ENCODE measurements around the gene TPH1. TPM values are rescaled to one million over a fixed set of nuclear protein-coding genes. Genes with fewer than 3 reads are reported as not detected.

The TPH1 gene
- total and polyA plus RNA-seq, 9 of the 15 experiments (the other 6 are each of a cell fraction or from before 2014, with no cell fraction given), result 0.04 to 0.29 (median 0.17) TPM

- TF ChIP-seq ESRRA (IDR thresholded peaks at IDR 0.05; ENCODE audit: borderline replicate concordance, low read depth) (peak; percentile 64; the same call in 1 of the 2 replicates), ZNF639 (CRISPR knock-in tag; conservative IDR thresholded peaks at IDR 0.05 in 1 of 2, IDR thresholded peaks at IDR 0.05 in 1 of 2) (peak in 1 of 2 experiments; percentile 92; a peak in 2 of 4 replicates), ZFP36 (IDR thresholded peaks at IDR 0.05; ENCODE audit: low read depth, low read length, partially characterized antibody) (no peak), KLF13 (tag; IDR thresholded peaks at IDR 0.05; ENCODE audit: borderline replicate concordance, low read depth) (peak; percentile 59; the same call in 1 of the 2 replicates), NR2C2 (CRISPR knock-in tag; IDR thresholded peaks at IDR 0.05) (no peak), NR2C2 (tag; IDR thresholded peaks at IDR 0.05) (peak; percentile 51), ZC3H11A (IDR thresholded peaks at IDR 0.05; ENCODE audit: low read depth, low read length) (no peak), PCBP2 (IDR thresholded peaks at IDR 0.05; ENCODE audit: low read depth, low read length, poor library complexity, severe bottlenecking) (no peak), ZFP30 (CRISPR knock-in tag; IDR thresholded peaks at IDR 0.05; ENCODE audit: borderline replicate concordance) (no peak), NCOA6 (IDR thresholded peaks at IDR 0.05) (no peak), ZBTB17 (CRISPR knock-in tag; IDR thresholded peaks at IDR 0.05) (0 out of 2 replicates have a peak, but pooled peaks have one; percentile 35), L3MBTL2 (IDR thresholded peaks at IDR 0.05) (peak; percentile 69)
- TF ChIP-seq, protein P1, sequence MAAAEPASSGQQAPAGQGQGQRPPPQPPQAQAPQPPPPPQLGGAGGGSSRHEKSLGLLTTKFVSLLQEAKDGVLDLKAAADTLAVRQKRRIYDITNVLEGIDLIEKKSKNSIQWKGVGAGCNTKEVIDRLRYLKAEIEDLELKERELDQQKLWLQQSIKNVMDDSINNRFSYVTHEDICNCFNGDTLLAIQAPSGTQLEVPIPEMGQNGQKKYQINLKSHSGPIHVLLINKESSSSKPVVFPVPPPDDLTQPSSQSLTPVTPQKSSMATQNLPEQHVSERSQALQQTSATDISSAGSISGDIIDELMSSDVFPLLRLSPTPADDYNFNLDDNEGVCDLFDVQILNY (CRISPR knock-in tag; IDR thresholded peaks at IDR 0.05), result no peak
- TF ChIP-seq, protein P2, sequence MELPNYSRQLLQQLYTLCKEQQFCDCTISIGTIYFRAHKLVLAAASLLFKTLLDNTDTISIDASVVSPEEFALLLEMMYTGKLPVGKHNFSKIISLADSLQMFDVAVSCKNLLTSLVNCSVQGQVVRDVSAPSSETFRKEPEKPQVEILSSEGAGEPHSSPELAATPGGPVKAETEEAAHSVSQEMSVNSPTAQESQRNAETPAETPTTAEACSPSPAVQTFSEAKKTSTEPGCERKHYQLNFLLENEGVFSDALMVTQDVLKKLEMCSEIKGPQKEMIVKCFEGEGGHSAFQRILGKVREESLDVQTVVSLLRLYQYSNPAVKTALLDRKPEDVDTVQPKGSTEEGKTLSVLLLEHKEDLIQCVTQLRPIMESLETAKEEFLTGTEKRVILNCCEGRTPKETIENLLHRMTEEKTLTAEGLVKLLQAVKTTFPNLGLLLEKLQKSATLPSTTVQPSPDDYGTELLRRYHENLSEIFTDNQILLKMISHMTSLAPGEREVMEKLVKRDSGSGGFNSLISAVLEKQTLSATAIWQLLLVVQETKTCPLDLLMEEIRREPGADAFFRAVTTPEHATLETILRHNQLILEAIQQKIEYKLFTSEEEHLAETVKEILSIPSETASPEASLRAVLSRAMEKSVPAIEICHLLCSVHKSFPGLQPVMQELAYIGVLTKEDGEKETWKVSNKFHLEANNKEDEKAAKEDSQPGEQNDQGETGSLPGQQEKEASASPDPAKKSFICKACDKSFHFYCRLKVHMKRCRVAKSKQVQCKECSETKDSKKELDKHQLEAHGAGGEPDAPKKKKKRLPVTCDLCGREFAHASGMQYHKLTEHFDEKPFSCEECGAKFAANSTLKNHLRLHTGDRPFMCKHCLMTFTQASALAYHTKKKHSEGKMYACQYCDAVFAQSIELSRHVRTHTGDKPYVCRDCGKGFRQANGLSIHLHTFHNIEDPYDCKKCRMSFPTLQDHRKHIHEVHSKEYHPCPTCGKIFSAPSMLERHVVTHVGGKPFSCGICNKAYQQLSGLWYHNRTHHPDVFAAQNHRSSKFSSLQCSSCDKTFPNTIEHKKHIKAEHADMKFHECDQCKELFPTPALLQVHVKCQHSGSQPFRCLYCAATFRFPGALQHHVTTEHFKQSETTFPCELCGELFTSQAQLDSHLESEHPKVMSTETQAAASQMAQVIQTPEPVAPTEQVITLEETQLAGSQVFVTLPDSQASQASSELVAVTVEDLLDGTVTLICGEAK (IDR thresholded peaks at IDR 0.05), result peak; percentile 38
- TF ChIP-seq, protein P2 (CRISPR knock-in tag; IDR thresholded peaks at IDR 0.05), result no peak
Measured at GRCh38 chr11:18012906-18013781, 32.9 kb downstream of the TPH1 start, which contains the start of gene SERGEF (continued).
